ENCODE measurements around the gene PPP2R1B. TPM values are rescaled to one million over a fixed set of nuclear protein-coding genes. Genes with fewer than 3 reads are reported as not detected.

The PPP2R1B gene
- total RNA-seq, 1 donor from 2014 or later = 38.5 TPM

DNA sequence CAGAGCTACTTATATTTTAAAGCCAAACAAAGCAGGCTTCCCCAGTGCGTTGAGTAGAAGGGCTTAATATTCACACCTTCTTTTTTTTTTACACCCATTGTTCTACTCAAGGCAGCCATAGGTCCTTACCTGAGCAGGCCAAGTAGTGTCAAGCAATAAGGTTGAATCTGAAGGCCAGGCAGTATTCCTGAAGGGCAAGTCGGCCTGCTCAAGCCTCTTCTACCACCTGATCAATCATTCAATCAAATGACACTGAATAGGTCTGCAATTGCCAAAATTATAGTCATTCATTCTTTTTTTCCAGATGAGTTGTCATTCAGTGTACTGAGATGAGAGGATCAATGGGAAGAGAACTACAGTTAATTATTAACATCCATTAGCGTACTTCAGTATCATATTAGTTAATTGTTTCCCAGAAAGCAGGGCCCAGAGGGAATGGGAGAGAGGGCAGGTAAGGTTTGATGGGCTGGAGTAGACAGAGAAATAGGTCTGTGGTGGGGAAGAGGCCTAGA, 11.9 kb upstream of the PPP2R1B start:
- no peak for DNase-seq (ENCODE audit: low spot score)
- TF ChIP-seq, protein P1, sequence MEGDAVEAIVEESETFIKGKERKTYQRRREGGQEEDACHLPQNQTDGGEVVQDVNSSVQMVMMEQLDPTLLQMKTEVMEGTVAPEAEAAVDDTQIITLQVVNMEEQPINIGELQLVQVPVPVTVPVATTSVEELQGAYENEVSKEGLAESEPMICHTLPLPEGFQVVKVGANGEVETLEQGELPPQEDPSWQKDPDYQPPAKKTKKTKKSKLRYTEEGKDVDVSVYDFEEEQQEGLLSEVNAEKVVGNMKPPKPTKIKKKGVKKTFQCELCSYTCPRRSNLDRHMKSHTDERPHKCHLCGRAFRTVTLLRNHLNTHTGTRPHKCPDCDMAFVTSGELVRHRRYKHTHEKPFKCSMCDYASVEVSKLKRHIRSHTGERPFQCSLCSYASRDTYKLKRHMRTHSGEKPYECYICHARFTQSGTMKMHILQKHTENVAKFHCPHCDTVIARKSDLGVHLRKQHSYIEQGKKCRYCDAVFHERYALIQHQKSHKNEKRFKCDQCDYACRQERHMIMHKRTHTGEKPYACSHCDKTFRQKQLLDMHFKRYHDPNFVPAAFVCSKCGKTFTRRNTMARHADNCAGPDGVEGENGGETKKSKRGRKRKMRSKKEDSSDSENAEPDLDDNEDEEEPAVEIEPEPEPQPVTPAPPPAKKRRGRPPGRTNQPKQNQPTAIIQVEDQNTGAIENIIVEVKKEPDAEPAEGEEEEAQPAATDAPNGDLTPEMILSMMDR (IDR thresholded peaks at IDR 0.05; ENCODE audit: unreplicated experiment) = no peak
- H3K4me1 Mint-ChIP-seq (ENCODE audit: unreplicated experiment) = no peaks in the 10 kb centered on the region
- H3K4me3 Mint-ChIP-seq (ENCODE audit: unreplicated experiment) = no peak overlapping the region
- no peaks in the 10 kb centered on the region for H3K27me3 Mint-ChIP-seq (ENCODE audit: unreplicated experiment)
- no peak overlapping the region for H3K27ac Mint-ChIP-seq (ENCODE audit: unreplicated experiment)
- no peaks in the 10 kb centered on the region for H3K36me3 Mint-ChIP-seq (ENCODE audit: low read depth, unreplicated experiment)
- H3K9me3 Mint-ChIP-seq (ENCODE audit: unreplicated experiment) = no peaks in the 10 kb centered on the region

DNA sequence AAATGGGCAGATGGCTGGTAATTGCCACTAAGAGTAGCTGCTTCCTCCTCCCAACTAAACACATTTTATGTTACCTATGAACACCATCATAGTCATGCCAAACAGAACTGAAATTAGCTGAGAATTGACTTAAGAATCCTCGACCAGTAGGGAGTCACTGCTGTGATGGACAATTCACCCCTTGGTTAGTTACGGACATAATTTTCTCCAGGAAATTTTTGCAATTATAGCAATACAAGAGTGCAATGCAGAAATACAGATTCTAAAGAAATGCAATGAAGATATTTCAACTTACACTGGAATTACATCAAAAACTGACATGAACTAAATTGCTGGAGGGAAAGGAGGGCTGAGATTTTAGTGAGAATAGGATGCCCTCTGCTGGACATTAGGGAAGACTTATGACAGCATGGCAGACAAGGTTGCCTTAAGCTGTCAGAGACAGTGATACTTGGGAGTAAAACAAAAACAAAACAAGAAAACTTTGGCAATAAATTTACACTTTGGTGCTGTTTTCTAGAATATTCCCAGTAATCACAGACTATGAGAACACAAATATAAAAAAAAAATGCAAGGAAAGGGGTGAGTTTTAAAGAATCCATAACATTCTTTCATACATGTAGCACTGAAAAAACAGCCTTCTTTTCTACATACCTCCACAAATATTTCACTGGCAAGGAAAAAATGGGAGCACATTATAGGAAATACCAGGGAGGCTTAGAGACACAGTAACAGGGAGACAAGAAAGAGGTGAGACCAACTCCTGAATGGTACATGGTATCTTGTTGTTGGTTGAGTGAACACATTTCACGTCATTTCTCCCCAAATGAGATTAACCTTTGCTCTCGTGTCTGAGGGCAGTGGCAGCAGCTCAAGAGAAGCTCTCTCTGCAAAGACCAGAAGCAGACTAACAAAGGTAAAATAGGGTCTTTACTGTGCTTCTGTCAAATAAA, 11.2 kb upstream of the PPP2R1B start:
- DNase-seq (ENCODE audit: low spot score) = peak; percentile 8
- TF ChIP-seq, protein P1 (IDR thresholded peaks at IDR 0.05; ENCODE audit: unreplicated experiment) = peak; percentile 54
- Mint-ChIP-seq H3K9me3 (ENCODE audit: unreplicated experiment) (no peaks in the 10 kb centered on the region), H3K4me1 (ENCODE audit: unreplicated experiment) (no peaks in the 10 kb centered on the region), H3K27me3 (ENCODE audit: unreplicated experiment) (no peaks in the 10 kb centered on the region), H3K27ac (ENCODE audit: unreplicated experiment) (no peak overlapping the region), H3K36me3 (ENCODE audit: low read depth, unreplicated experiment) (no peaks in the 10 kb centered on the region), H3K4me3 (ENCODE audit: unreplicated experiment) (no peak overlapping the region)

DNA sequence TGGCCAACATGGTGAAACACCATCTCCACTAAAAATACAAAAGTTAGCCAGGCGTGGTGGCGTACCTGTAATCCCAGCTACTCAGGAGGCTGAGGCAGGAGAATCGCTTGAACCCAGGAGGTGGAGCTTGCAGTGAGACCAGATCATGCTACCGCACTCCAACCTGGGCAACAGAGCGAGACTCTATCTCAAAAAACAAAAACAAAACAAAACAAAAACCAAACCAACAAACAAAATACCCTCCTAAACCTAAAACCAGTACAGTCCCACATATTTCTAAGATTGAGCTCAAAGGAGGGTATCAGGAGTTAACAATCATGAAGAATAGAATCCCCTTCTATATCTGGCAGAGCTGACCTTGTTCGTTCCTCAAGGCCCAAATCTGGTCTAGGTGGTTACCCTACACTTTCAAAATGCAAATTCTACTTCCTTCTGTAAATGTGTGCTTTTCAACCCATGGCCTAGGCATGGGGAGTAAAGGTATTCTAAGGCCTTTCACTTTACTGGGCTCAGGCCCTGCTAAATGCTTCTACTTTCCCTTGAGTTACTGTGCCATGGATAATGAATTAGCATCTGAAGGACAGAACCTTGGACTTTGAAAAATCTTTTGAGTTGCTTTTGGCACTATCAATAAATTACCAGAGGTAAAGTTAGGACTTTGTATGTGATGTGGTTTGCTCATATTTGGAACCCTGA, 10.4 kb upstream of the PPP2R1B start:
- TF ChIP-seq, protein P1 (IDR thresholded peaks at IDR 0.05; ENCODE audit: unreplicated experiment) = no peak
- Mint-ChIP-seq H3K36me3 (ENCODE audit: low read depth, unreplicated experiment) (no peaks in the 10 kb centered on the region), H3K9me3 (ENCODE audit: unreplicated experiment) (no peaks in the 10 kb centered on the region), H3K4me3 (ENCODE audit: unreplicated experiment) (no peak overlapping the region), H3K27ac (ENCODE audit: unreplicated experiment) (no peak overlapping the region), H3K27me3 (ENCODE audit: unreplicated experiment) (no peaks in the 10 kb centered on the region), H3K4me1 (ENCODE audit: unreplicated experiment) (no peaks in the 10 kb centered on the region)
- DNase-seq (ENCODE audit: low spot score) = no peak

DNA sequence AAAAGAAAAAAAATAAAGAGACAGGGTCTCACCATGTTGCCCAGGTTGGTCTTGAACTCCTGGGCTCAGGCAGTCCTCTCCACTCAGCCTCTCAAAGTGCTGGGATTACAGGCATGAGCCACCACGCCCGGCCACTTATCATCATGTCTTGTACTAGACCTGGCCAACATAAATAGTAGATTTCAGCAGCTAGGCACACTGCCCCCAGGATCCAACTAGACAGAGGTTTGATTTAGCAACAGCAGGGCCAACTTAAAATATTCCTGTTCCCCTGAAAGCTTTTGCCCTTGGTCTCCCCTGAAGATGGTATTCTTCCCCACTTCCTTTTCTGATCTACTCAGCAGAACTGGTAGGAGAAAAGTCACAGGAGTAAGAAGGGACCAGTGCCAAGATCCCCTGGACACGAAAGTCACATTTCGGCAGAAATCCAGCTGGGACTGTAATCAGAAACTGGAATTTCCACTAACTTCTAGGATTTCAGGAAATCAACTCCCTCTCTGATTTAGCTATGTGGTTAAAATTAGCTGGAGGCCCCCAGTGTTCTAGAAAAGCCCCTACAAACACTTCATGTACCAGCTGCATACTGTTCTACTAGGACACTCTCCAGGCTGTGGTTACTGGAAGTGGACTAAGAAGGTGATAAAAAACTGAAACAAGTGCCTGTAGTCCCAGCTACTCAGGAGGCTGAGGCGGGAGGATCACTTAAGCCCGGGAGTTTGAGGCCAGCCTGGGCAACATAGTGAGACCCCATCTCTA, 8.9 kb upstream of the PPP2R1B start:
- Mint-ChIP-seq H3K9me3 (ENCODE audit: unreplicated experiment) (no peaks in the 10 kb centered on the region), H3K36me3 (ENCODE audit: low read depth, unreplicated experiment) (no peaks in the 10 kb centered on the region), H3K27me3 (ENCODE audit: unreplicated experiment) (peaks cover 1% of the 10 kb centered on the region), H3K4me1 (ENCODE audit: unreplicated experiment) (no peaks in the 10 kb centered on the region), H3K4me3 (ENCODE audit: unreplicated experiment) (no peak overlapping the region), H3K27ac (ENCODE audit: unreplicated experiment) (no peak overlapping the region)
- TF ChIP-seq, protein P1 (IDR thresholded peaks at IDR 0.05; ENCODE audit: unreplicated experiment) = no peak
- no peak for DNase-seq (ENCODE audit: low spot score)

Data from endothelial cell (in vitro differentiated cells).